Activated CD8-positive, alpha-beta memory T cell treated with anti-CD3 and anti-CD28 coated beads, Interleukin-2, amount 10 ng/mL, durations not matched to agents 7 days and 5 days (primary cell): ENCODE measurements around the gene SUSD3. TPM values are rescaled to one million over a fixed set of nuclear protein-coding genes. Genes with fewer than 3 reads are reported as not detected.

Experiments used
- ATAC-seq: fragments of 150-1000 bp; cut with Tn5 transposase; one replicate; pipeline ENCODE4 v1.10.0; 2021; ENCODE audit warnings: moderate library complexity
- CTCF ChIA-PET: fragments of 350-600 bp; sonication (Branson Sonifier 250); formaldehyde crosslinking; loops from one replicate; lab custom pipeline; 2021; ENCODE audit warnings: antibody characterized with exemption; lab: Charles Lee
- DNase-seq: peaks from one replicate; pipeline ENCODE4 v3.0.0-alpha.2; 2020
- H3K27ac Mint-ChIP-seq: one replicate; pipeline ENCODE4 v1.8.0; 2021; ENCODE audit warnings: mild to moderate bottlenecking, mixed read lengths
- H3K27me3 Mint-ChIP-seq: one replicate; pipeline ENCODE4 v1.8.0; 2021; ENCODE audit warnings: mixed read lengths
- H3K36me3 Mint-ChIP-seq: one replicate; pipeline ENCODE4 v1.8.0; 2021; ENCODE audit warnings: mild to moderate bottlenecking, mixed read lengths
- H3K4me1 Mint-ChIP-seq: one replicate; pipeline ENCODE4 v1.8.0; 2021; ENCODE audit warnings: mixed read lengths
- H3K4me3 Mint-ChIP-seq: one replicate; pipeline ENCODE4 v1.8.0; 2021; ENCODE audit warnings: mild to moderate bottlenecking, moderate library complexity, mixed read lengths
- H3K9me3 Mint-ChIP-seq: one replicate; pipeline ENCODE4 v1.8.0; 2022; ENCODE audit warnings: low read depth, mixed read lengths
- total RNA-seq, 2 experiments: library from RNA; stranded (reverse); gene quantifications; one replicate each; pipeline ENCODE4 v1.2.3, GENCODE V29; 2021

Gene SUSD3
- total RNA-seq, 2 experiments from 2014 or later: 40.1 to 67.3 TPM

- Mint-ChIP-seq H3K9me3 (peaks cover 2% of the 10 kb centered on the region), H3K27me3 (peaks cover 4% of the 10 kb centered on the region), H3K4me1 (peaks cover 9% of the 10 kb centered on the region), H3K36me3 (peaks cover 2% of the 10 kb centered on the region), H3K27ac (no peak overlapping the region), H3K4me3 (no peak overlapping the region)
- no peak for DNase-seq
- CTCF ChIA-PET: interaction anchor here (0.8 to 1.4 kb wide), 2 partner anchors 10 to 46 kb away, joined by 3 to 4 read pairs; no protein-coding TSS in a partner anchor
- ATAC-seq: no peak
Measured at GRCh38 chr9:93049491-93049890, 9.0 kb upstream of the SUSD3 start.

GRCh38 chr9:93050231-93050630 is 8.3 kb upstream of the SUSD3 start:
- CTCF ChIA-PET: interaction anchor here (0.8 to 1.4 kb wide), 3 partner anchors 9 to 47 kb away, joined by 3 to 4 read pairs (median 4); no protein-coding TSS in a partner anchor
- Mint-ChIP-seq H3K27me3 (peaks cover 4% of the 10 kb centered on the region), H3K4me3 (no peak overlapping the region), H3K27ac (no peak overlapping the region), H3K9me3 (no peaks in the 10 kb centered on the region), H3K36me3 (no peaks in the 10 kb centered on the region), H3K4me1 (peaks cover 11% of the 10 kb centered on the region)
- DNase-seq (no peak), ATAC-seq (no peak)

GRCh38 chr9:93051680-93052089 is 6.8 kb upstream of the SUSD3 start:
- ATAC-seq: no peak
- Mint-ChIP-seq H3K36me3 (no peaks in the 10 kb centered on the region), H3K9me3 (no peaks in the 10 kb centered on the region), H3K4me1 (peaks cover 11% of the 10 kb centered on the region), H3K27me3 (no peaks in the 10 kb centered on the region), H3K4me3 (no peak overlapping the region), H3K27ac (no peak overlapping the region)
- CTCF ChIA-PET: interaction anchor here (0.9 to 2.5 kb wide), 4 partner anchors 10 to 57 kb away, joined by 4 to 7 read pairs (median 5); no protein-coding TSS in a partner anchor
- no peak for DNase-seq

GRCh38 chr9:93052791-93053540 is 5.5 kb upstream of the SUSD3 start:
- ATAC-seq: no peak
- no peak overlapping the region for H3K4me3 Mint-ChIP-seq

GRCh38 chr9:93053781-93054331 is 4.6 kb upstream of the SUSD3 start:
- Mint-ChIP-seq H3K4me1 (peaks cover 12% of the 10 kb centered on the region), H3K4me3 (no peak overlapping the region), H3K9me3 (no peaks in the 10 kb centered on the region), H3K27me3 (no peaks in the 10 kb centered on the region), H3K27ac (no peak overlapping the region), H3K36me3 (no peaks in the 10 kb centered on the region)
- ATAC-seq (no peak), DNase-seq (no peak)
- CTCF ChIA-PET: interaction anchor here (2.4 to 2.5 kb wide), 2 partner anchors 28 to 55 kb away, joined by 6 to 7 read pairs; no protein-coding TSS in a partner anchor

More at GRCh38 chr9:93052791-93053540, 5.5 kb upstream of the SUSD3 start:
- Mint-ChIP-seq H3K36me3 (no peaks in the 10 kb centered on the region), H3K9me3 (no peaks in the 10 kb centered on the region), H3K4me1 (peaks cover 14% of the 10 kb centered on the region), H3K27me3 (no peaks in the 10 kb centered on the region), H3K27ac (no peak overlapping the region)
- DNase-seq: no peak
- CTCF ChIA-PET: interaction anchor here (0.6 to 2.5 kb wide), 4 partner anchors 27 to 63 kb away, joined by 3 to 7 read pairs (median 5); no protein-coding TSS in a partner anchor

GRCh38 chr9:93054758-93055704 is 3.5 kb upstream of the SUSD3 start:
- DNase-seq (no peak), ATAC-seq (no peak)
- H3K4me3 Mint-ChIP-seq: no peak overlapping the region
- H3K9me3 Mint-ChIP-seq: no peaks in the 10 kb centered on the region
- no peaks in the 10 kb centered on the region for H3K27me3 Mint-ChIP-seq
- no peaks in the 10 kb centered on the region for H3K36me3 Mint-ChIP-seq
- no peak overlapping the region for H3K27ac Mint-ChIP-seq
- peaks cover 18% of the 10 kb centered on the region for H3K4me1 Mint-ChIP-seq
- CTCF ChIA-PET: interaction anchor here (1.0 kb wide), 1 partner anchor 15 kb away, joined by 3 read pairs; no protein-coding TSS in a partner anchor

GRCh38 chr9:93057042-93057702 is 1.3 kb upstream of the SUSD3 start:
- ATAC-seq (no peak), DNase-seq (no peak)
- H3K27ac Mint-ChIP-seq: no peak overlapping the region
- H3K4me3 Mint-ChIP-seq: no peak overlapping the region
- H3K27me3 Mint-ChIP-seq: no peaks in the 10 kb centered on the region
- peaks cover 39% of the 10 kb centered on the region for H3K4me1 Mint-ChIP-seq
- H3K9me3 Mint-ChIP-seq: no peaks in the 10 kb centered on the region
- CTCF ChIA-PET: interaction anchor here (0.6 kb wide), 1 partner anchor 100 kb away, joined by 3 read pairs; no protein-coding TSS in a partner anchor
- peaks cover 3% of the 10 kb centered on the region for H3K36me3 Mint-ChIP-seq

GRCh38 chr9:93057703-93058354 is 672 bp upstream of the SUSD3 start:
- DNase-seq (no peak), ATAC-seq (peak; percentile 7)
- Mint-ChIP-seq H3K27me3 (no peaks in the 10 kb centered on the region), H3K9me3 (no peaks in the 10 kb centered on the region), H3K4me3 (peak overlapping the region; percentile 46), H3K27ac (peak overlapping the region; percentile 63), H3K36me3 (peaks cover 7% of the 10 kb centered on the region), H3K4me1 (peaks cover 46% of the 10 kb centered on the region)
- CTCF ChIA-PET: interaction anchor here (0.6 kb wide), 1 partner anchor 100 kb away, joined by 3 read pairs; no protein-coding TSS in a partner anchor

- no peaks in the 10 kb centered on the region for H3K9me3 Mint-ChIP-seq
- H3K27ac Mint-ChIP-seq: peak overlapping the region; percentile 93
- H3K4me3 Mint-ChIP-seq: peak overlapping the region; percentile 85
- DNase-seq (peak; percentile 63), ATAC-seq (peak; percentile 22)
- H3K36me3 Mint-ChIP-seq: peaks cover 10% of the 10 kb centered on the region
- CTCF ChIA-PET: interaction anchor here (0.8 to 2.6 kb wide), 9 partner anchors 9 to 111 kb away, joined by 3 to 9 read pairs (median 5); partner anchors contain the start of gene CARD19
- no peaks in the 10 kb centered on the region for H3K27me3 Mint-ChIP-seq
- peaks cover 57% of the 10 kb centered on the region for H3K4me1 Mint-ChIP-seq
Measured at GRCh38 chr9:93059011-93059714, 662 bp downstream of the SUSD3 start.

- peak overlapping the region; percentile 85 for H3K4me3 Mint-ChIP-seq
- no peaks in the 10 kb centered on the region for H3K27me3 Mint-ChIP-seq
- peaks cover 17% of the 10 kb centered on the region for H3K36me3 Mint-ChIP-seq
- peaks cover 61% of the 10 kb centered on the region for H3K4me1 Mint-ChIP-seq
- ATAC-seq (no peak), DNase-seq (no peak)
- CTCF ChIA-PET: interaction anchor here (0.8 to 2.6 kb wide), 13 partner anchors 10 to 245 kb away, joined by 3 to 9 read pairs (median 4); partner anchors contain the start of gene CARD19
- H3K27ac Mint-ChIP-seq: peak overlapping the region; percentile 93
- H3K9me3 Mint-ChIP-seq: no peaks in the 10 kb centered on the region
Measured at GRCh38 chr9:93059715-93060578, 1.4 kb downstream of the SUSD3 start.
